Fibroblast of lung (primary cell): ENCODE data around the gene TMEM184A.

Experiments used
- EZH2 ChIP-seq: IDR thresholded peaks from 2 replicates; pipeline ENCODE4 v1.5.1; 2012; ENCODE audit warnings: low read length, control low read depth, mild to moderate bottlenecking; ENCODE audit errors: missing control alignments
- TF ChIP-seq, protein P1 (sequence below), 2 donors: IDR thresholded peaks in 1 of 2; conservative IDR thresholded peaks in 1 of 2; 1 replicate in 1 of 2; 2 replicates in 1 of 2; pipeline ENCODE4 v1.5.1; 2011 to 2012; ENCODE audit warnings: low read length in 2 of 2, control low read depth in 1 of 2, inconsistent platforms in 1 of 2, low read depth in 1 of 2, mild to moderate bottlenecking in 1 of 2

DNA sequence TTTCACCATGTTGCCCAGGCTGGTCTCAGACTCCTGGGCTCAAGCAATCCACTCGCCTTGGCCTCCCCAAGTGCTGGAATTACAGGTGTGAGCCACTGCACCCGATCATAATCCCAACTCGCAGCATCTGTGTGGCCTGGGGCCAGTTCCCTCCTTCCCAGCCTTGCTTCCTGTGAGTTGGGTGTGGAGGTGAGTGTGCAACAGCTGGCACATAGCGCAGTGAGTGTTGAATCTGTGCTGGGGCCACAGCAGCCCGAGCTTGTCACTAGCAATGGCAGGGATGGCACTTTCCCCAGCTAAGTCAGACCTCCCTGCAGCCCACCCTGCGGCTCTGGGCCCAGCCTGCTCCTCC lies 12.2 kb downstream of the TMEM184A start:
- TF ChIP-seq, protein P1, sequence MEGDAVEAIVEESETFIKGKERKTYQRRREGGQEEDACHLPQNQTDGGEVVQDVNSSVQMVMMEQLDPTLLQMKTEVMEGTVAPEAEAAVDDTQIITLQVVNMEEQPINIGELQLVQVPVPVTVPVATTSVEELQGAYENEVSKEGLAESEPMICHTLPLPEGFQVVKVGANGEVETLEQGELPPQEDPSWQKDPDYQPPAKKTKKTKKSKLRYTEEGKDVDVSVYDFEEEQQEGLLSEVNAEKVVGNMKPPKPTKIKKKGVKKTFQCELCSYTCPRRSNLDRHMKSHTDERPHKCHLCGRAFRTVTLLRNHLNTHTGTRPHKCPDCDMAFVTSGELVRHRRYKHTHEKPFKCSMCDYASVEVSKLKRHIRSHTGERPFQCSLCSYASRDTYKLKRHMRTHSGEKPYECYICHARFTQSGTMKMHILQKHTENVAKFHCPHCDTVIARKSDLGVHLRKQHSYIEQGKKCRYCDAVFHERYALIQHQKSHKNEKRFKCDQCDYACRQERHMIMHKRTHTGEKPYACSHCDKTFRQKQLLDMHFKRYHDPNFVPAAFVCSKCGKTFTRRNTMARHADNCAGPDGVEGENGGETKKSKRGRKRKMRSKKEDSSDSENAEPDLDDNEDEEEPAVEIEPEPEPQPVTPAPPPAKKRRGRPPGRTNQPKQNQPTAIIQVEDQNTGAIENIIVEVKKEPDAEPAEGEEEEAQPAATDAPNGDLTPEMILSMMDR (conservative IDR thresholded peaks at IDR 0.05 in 1 of 2, IDR thresholded peaks at IDR 0.05 in 1 of 2; ENCODE audit: low read depth in 1 of 2, low read length in 2 of 2): no peak
- TF ChIP-seq EZH2: no peak
